KG1 (cell line): ENCODE results near the gene PAMR1.
"Not testable (repeated sequence)": the region's sequence is repeated elsewhere in the genome, so short reads cannot be mapped to it uniquely, and the experiment has no call there.

ENCODE experiments used
- DNase-seq: peaks from one replicate; lab custom pipeline; 2025; lab: John Stamatoyannopoulos, UW

The PAMR1 gene

GRCh38 chr11:35525501-35526175, at the start of gene PAMR1:
Gene PAMR1 (minus strand): TSS chr11:35525616. CDS start chr11:35525585, 31 bp downstream.
- DNase-seq, result no peak

- no peak for DNase-seq
Observed at GRCh38 chr11:35571696-35572095, 46.3 kb upstream of the PAMR1 start.

GRCh38 chr11:35567737-35568465, 42.5 kb upstream of the PAMR1 start:
- no peak for DNase-seq

GRCh38 chr11:35566885-35567284, 41.5 kb upstream of the PAMR1 start:
- DNase-seq, result no peak

- no peak for DNase-seq
Observed at GRCh38 chr11:35566181-35566580, 40.8 kb upstream of the PAMR1 start.

- DNase-seq, result no peak
Observed at GRCh38 chr11:35564245-35564595, 38.8 kb upstream of the PAMR1 start.

- DNase-seq, result no peak
Observed at GRCh38 chr11:35563484-35564244, 38.2 kb upstream of the PAMR1 start.

GRCh38 chr11:35559949-35560348, 34.5 kb upstream of the PAMR1 start:
- no peak for DNase-seq

GRCh38 chr11:35558513-35558912, 33.1 kb upstream of the PAMR1 start:
- DNase-seq, result no peak

- no peak for DNase-seq
Observed at GRCh38 chr11:35555488-35555887, 30.1 kb upstream of the PAMR1 start.

- no peak for DNase-seq
Observed at GRCh38 chr11:35554491-35555437, 29.3 kb upstream of the PAMR1 start.

GRCh38 chr11:35553831-35554230, 28.4 kb upstream of the PAMR1 start:
- no peak for DNase-seq

- DNase-seq, result no peak
Observed at GRCh38 chr11:35553021-35553420, 27.6 kb upstream of the PAMR1 start.

- no peak for DNase-seq
Observed at GRCh38 chr11:35552616-35553015, 27.2 kb upstream of the PAMR1 start.

GRCh38 chr11:35550374-35551036, 25.1 kb upstream of the PAMR1 start:
- DNase-seq, result no peak

GRCh38 chr11:35549787-35550186, 24.4 kb upstream of the PAMR1 start:
- DNase-seq, result no peak

- no peak for DNase-seq
Observed at GRCh38 chr11:35548925-35549561, 23.6 kb upstream of the PAMR1 start.

GRCh38 chr11:35547995-35548394, 22.6 kb upstream of the PAMR1 start:
- not testable (repeated sequence) for DNase-seq

GRCh38 chr11:35546317-35546716, 20.9 kb upstream of the PAMR1 start:
- DNase-seq, result no peak

GRCh38 chr11:35545391-35546003, 20.1 kb upstream of the PAMR1 start:
- DNase-seq, result no peak
